ENCODE measurements around the gene ERI3.

ERI3 gene

GRCh38 chr1:44282704-44283426, 72.2 kb downstream of the ERI3 start:
- DNase-seq, result no peak

GRCh38 chr1:44281962-44282703, 72.9 kb downstream of the ERI3 start:
- DNase-seq, result no peak

GRCh38 chr1:44276901-44277300, 78.2 kb downstream of the ERI3 start:
- no peak for DNase-seq

GRCh38 chr1:44275991-44276405, 79.1 kb downstream of the ERI3 start:
- DNase-seq, result peak; percentile 79

GRCh38 chr1:44275296-44275962, 79.6 kb downstream of the ERI3 start:
- no peak for DNase-seq

GRCh38 chr1:44273560-44274350, 81.3 kb downstream of the ERI3 start:
- DNase-seq, result no peak

- DNase-seq, result no peak
Observed at GRCh38 chr1:44272992-44273391, 82.1 kb downstream of the ERI3 start.

- no peak for DNase-seq
Observed at GRCh38 chr1:44271646-44272045, 83.4 kb downstream of the ERI3 start.

- DNase-seq, result no peak
Observed at GRCh38 chr1:44270686-44271628, 84.1 kb downstream of the ERI3 start.

GRCh38 chr1:44268054-44268453, 87.0 kb downstream of the ERI3 start:
- DNase-seq, result no peak

GRCh38 chr1:44267438-44267837, 87.6 kb downstream of the ERI3 start:
- no peak for DNase-seq

- DNase-seq, result no peak
Observed at GRCh38 chr1:44266400-44267344, 88.4 kb downstream of the ERI3 start.

- DNase-seq, result no peak
Observed at GRCh38 chr1:44265656-44266358, 89.2 kb downstream of the ERI3 start.

GRCh38 chr1:44264451-44264771, 90.6 kb downstream of the ERI3 start:
- no peak for DNase-seq

- DNase-seq, result no peak
Observed at GRCh38 chr1:44263568-44264450, 91.2 kb downstream of the ERI3 start.

GRCh38 chr1:44262816-44263567, 92.1 kb downstream of the ERI3 start:
- DNase-seq, result no peak

- no peak for DNase-seq
Observed at GRCh38 chr1:44262414-44262813, 92.6 kb downstream of the ERI3 start.

- DNase-seq, result no peak
Observed at GRCh38 chr1:44261962-44262361, 93.1 kb downstream of the ERI3 start.

Data from NCI-H526 treated with DMSO at 0.1 percent for 48 hours (cell line).